ENCODE data around the gene HS3ST3A1.

Gene HS3ST3A1
- 0 to 0.61 (median 0) reads per million in 4 donors for total RNA-seq

DNA sequence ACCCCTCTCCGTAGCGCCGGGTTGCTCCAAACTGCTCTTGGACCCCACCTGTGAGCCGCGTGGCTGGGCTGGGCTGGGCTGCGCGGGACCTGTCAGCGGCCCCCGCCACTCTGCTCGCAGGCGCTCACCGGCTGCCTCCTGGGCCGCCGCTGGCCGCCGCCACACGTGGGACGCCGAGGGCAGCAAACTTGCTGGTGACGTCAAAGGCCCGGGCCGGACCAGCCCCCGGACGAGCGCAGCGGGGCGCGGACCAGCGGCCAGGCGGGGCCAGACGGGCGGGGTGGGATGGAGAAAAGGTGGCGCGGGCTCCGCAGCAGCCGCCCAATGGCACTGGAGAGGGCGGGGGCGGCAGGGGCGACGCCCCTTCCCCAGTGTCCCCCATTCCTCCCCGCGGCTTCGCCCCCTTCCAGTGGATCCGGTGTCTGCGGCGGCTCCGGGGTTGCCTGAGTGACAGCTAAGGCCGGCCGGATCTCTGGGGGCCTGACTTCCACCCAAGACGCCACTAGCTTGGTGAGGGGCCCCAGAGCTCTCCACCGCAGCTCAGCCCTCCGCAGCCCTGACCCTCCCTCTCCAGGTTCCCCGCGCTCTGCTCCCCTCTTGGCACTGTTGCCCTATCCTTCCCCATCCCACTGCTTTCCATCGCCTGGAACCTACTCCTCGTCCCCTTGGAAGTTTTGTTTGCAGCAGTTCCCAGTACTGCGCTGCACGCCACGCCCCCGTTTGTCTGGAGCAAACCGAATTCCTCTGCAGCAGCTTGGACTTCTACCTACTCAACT lies at the start of gene HS3ST3A1:
HS3ST3A1 (minus strand) TSS at position 154 of the 776 bp plus-strand sequence. CDS start 800 bp downstream, outside the sequence.
- DNase-seq, result no peak

DNA sequence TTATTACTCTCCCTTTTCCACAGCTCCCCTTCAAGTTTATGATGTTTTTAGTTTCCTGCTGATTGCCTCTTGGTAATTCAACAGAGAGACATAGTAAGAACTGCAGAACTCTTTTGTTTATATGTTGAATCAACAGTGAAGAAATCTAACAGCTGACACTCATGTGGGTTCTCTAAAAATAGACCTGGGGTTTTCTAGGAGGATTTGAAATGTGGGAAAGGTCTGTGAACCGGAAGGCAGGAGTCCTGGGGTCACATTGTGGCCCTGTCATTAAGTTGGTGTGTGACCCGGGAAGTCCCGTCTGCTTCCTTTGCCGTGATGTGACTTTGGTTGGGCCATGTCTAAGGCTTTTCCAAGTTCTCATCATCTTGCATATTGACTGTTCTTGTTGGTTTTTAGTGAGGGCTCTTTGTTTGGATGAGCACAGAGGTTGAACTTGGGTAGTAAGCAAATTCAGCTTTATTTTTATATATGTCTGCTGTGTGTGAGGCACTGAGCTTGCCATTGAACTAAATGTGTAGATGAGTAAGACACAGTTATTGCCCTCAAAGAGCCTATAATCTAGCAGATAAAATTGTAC lies 48.5 kb upstream of the HS3ST3A1 start:
- no peak for DNase-seq

GRCh38 chr17:13647543-13648021 lies 45.9 kb upstream of the HS3ST3A1 start:
- no peak for DNase-seq

DNA sequence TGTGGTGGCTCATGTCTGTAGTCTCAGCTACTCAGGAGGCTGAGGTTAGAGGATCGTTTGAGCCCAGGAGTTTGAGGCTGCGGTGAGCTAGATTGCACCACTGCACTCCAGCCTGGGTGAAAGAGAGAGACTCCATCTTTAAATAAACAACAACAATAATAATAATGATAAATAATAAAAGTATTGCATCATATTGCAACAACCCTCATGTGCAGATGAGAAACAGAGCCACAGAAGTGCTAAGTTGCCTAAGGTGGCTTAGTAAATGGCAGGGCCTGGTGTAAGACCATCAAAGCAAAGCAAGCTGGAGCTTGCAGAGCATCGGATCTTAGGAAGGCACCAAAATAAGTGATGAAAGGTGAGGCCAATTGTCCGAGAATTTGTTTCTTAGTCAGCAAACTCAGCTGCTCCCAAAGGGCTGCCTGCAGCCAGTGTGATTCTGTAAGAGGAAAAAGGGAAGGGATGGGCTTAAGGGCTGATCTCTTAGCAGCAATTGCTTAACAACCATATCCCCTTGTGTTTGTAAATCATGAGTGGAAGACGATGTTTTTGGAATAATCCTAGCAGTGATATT lies 45.3 kb upstream of the HS3ST3A1 start:
- no peak for DNase-seq

GRCh38 chr17:13646411-13646810 lies 44.7 kb upstream of the HS3ST3A1 start:
- no peak for DNase-seq

- DNase-seq, result no peak
Observed at GRCh38 chr17:13643180-13643579, 41.5 kb upstream of the HS3ST3A1 start.

GRCh38 chr17:13642188-13642587 lies 40.5 kb upstream of the HS3ST3A1 start:
- no peak for DNase-seq

GRCh38 chr17:13640551-13640950 lies 38.8 kb upstream of the HS3ST3A1 start:
- no peak for DNase-seq

- DNase-seq, result peak in 1 of 5 donors; percentile 30
Observed at GRCh38 chr17:13638855-13639458, 37.2 kb upstream of the HS3ST3A1 start.

DNA sequence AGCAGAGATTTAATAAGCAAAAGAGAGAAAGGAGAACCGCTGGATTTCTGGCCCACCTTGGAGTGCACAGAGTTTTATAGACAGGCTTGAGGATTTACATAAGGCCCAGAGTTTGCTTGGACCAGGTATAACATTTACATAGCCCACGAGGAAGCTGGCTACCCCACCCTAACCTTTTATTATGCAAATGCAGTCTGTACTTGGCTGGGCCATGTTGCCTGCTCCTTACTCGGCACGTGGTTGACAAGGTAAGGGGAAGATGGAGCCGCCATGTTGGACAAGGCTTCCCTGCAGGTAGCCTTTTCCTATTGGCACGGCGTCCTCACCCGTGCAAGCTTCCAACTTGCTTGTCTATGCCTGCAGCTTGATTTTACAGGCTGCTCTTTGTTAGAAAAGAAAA lies 35.2 kb upstream of the HS3ST3A1 start:
- DNase-seq, result no peak

- DNase-seq, result no peak
Observed at GRCh38 chr17:13635951-13636350, 34.2 kb upstream of the HS3ST3A1 start.

GRCh38 chr17:13634021-13634420 lies 32.3 kb upstream of the HS3ST3A1 start:
- no peak for DNase-seq

- no peak for DNase-seq
Observed at GRCh38 chr17:13631529-13631928, 29.8 kb upstream of the HS3ST3A1 start.

GRCh38 chr17:13626703-13627102 lies 25.0 kb upstream of the HS3ST3A1 start:
- DNase-seq, result no peak

DNA sequence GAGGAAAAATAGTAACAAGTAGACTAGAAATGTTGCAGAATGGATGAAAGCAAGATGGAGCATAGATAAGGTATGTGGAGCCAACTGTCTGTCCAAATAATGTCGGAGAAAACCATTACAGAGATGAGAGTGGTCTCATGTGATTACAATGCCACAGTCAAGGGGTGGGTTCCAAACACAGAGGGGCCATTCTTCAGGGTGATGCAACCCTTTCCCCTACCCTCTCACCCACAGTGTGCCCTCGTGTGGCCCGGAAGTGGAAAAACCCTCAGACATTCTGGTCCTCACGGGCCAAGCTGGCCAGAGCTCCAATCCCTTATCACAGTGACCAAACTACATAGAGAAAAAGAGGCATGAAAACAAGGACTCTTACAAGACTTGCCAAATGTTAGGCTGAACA lies 17.7 kb upstream of the HS3ST3A1 start:
- no peak for DNase-seq

GRCh38 chr17:13616031-13616430 lies 14.3 kb upstream of the HS3ST3A1 start:
- no peak for DNase-seq

DNA sequence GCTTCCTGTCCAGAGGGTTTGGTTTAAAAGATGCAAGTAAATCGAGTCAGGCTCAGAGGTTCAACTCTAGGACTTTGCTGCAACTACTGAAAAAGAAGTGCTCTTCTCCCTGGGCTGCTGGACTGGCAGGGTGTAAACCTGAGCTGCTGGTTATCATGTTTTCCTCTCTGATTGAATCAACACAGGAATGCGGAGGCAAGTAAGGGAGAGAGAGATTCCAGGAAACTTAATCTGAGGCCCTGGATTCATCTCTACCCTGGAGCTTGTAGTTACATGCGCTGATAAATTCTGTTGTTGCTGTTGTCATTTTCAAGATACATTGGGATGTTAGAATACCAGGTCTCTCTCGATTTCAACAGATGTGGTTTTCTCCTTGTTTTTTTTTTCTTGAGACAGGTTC lies 8.2 kb upstream of the HS3ST3A1 start:
- no peak for DNase-seq

GRCh38 chr17:13601322-13601775 lies 380 bp downstream of the HS3ST3A1 start:
- no peak for DNase-seq

DNA sequence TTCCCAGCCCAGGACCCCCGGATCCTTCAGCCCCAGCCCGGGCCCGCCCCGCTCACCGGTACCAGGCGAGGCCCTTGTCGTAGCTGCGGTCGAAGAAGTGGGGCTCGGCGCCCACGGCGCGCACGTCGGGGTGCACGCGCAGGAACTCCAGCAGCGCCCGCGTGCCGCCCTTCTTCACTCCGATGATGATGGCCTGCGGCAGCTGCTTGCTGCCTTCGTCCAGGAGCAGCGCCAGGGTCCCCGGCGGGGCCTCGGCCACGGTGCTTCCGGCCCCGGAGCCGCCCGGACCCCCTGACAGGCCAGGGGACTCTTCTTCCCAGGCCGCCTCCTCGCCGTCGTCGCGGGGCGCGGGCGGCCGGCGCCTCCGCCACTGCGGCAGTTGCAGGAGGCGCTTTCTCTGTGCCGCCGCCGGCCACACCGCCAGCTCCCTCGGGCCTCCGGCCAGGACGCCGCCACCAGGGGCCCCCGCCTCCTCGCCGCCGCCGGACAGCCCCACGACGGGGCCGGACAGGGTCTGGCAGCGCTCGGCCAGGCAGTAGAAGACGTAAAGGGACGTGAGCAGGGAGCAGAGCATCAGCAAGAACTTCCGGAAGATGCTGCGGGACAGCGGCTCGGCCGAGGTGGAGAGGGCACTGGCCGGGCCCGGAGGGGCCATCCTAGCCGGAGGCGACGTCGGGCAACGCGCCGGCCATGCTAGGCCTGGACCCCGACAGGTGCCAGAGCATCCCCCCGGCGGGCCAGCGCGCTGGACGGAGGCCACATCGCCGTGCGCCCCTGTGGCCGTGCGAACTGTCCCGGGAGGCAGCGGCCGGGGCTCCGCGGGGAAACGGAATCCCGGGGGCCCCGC lies 1.0 kb downstream of the HS3ST3A1 start:
- DNase-seq, result no peak

DNA sequence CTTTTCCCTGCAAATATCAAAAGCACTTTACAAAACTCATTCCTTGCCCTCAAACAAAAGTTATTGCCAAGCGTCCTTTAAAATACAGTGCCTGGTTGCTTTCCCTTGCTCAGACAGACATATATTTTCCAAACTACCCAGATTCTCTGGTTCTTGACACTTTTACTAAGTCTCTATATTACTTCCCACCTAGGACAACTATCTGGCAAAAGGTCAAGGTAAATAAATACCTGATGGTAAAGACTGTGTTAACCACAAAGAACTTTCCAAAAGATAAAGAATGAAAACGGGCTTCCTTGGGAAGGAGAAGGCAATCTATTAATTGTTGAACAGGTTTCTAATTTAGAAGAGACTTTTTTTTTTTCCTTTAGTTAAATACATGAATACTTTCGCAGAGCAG lies 1.9 kb downstream of the HS3ST3A1 start:
- DNase-seq, result no peak

DNA sequence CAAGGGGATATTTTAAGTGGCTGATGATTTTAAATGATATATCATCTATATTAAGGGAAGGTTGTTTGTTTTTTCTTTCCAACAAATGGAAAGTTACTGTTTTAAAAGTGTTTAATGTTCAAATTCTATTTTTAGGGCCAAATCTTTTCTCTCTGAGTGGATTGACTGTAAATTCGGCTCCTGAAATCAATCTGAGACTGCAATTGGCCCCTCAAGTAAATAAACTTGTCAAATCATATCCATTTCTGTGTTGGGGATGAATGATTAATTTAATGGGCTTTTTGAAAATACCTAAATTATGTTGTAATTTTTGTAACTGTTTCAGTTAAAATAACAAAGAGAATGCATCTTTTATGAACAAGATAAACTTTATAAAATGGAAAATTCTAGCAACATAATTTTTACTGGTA lies 2.6 kb downstream of the HS3ST3A1 start:
- DNase-seq, result no peak

Data from T-helper 1 cell (primary cell).